B cell (primary cell): Measurements from ENCODE around the gene DCP1A. TPM values are rescaled to one million over a fixed set of nuclear protein-coding genes. Genes with fewer than 3 reads are reported as not detected.

Experiments used
- ATAC-seq: fragments of 200-7000 bp; cut with Tn5 transposase; one replicate; pipeline ENCODE4 v1.10.0; 2021; ENCODE audit warnings: low read depth, mild to moderate bottlenecking, moderate number of reproducible peaks, moderate library complexity
- CTCF ChIA-PET: fragments of 350-600 bp; sonication (Branson Sonifier 250); formaldehyde crosslinking; loops from one replicate; lab custom pipeline; 2021; ENCODE audit warnings: antibody characterized with exemption, inconsistent platforms; lab: Charles Lee
- POLR2A ChIA-PET: fragments of 350-600 bp; sonication (Branson Sonifier 250); formaldehyde crosslinking; loops from one replicate; lab custom pipeline; 2021; ENCODE audit warnings: antibody characterized with exemption; lab: Charles Lee
- DNase-seq: peaks from one replicate; pipeline ENCODE4 v3.0.0; 2013
- H2AFZ ChIP-seq: 2 replicates; pipeline ENCODE4 v1.6.1; 2012; ENCODE audit warnings: mild to moderate bottlenecking, low read depth, low read length; ENCODE audit not compliant: insufficient read depth, poor library complexity, severe bottlenecking
- H3K27ac ChIP-seq, 2 donors: 1 replicate in 1 of 2; 2 replicates in 1 of 2; pipeline ENCODE4 v1.5.1; 2012 to 2013; ENCODE audit warnings: low read length in 2 of 2, mild to moderate bottlenecking in 2 of 2, moderate library complexity in 1 of 2
- H3K27me3 ChIP-seq, 4 experiments: fragments of 200-600 bp in 1 of 4; sonication (generic) in 1 of 4; replicated peaks in 1 of 4; 1 replicate in 2 of 4; 2 replicates in 2 of 4; pipeline versions ENCODE4 v1.6.1 to v1.7.0; 2013 to 2016; ENCODE audit warnings: low read length in 3 of 4, mild to moderate bottlenecking in 2 of 4, mixed read lengths in 1 of 4, moderate library complexity in 1 of 4; ENCODE audit not compliant: insufficient read depth in 4 of 4, control insufficient read depth in 3 of 4; ENCODE audit errors: control extremely low read depth in 1 of 4
- H3K36me3 ChIP-seq, 2 experiments: replicated peaks in 1 of 2; 1 replicate in 1 of 2; 2 replicates in 1 of 2; pipeline versions ENCODE4 v1.6.1 to v1.7.1; 2013; ENCODE audit warnings: low read length in 1 of 2; ENCODE audit not compliant: insufficient read depth in 2 of 2, control insufficient read depth in 1 of 2; ENCODE audit errors: control extremely low read depth in 1 of 2, extremely low read depth in 1 of 2
- H3K4me1 ChIP-seq, 2 donors: fragments of 200-600 bp in 1 of 2; sonication (generic) in 1 of 2; 1 replicate in 1 of 2; 2 replicates in 1 of 2; pipeline versions ENCODE4 v1.5.1 to v1.6.1; 2013 to 2017; ENCODE audit warnings: low read length in 2 of 2; ENCODE audit not compliant: control insufficient read depth in 2 of 2, insufficient read depth in 2 of 2
- H3K4me2 ChIP-seq: replicated peaks from 2 replicates; pipeline ENCODE3; 2012; ENCODE audit warnings: mild to moderate bottlenecking, low read depth, low read length; ENCODE audit not compliant: poor library complexity, severe bottlenecking
- H3K4me3 ChIP-seq, 5 experiments: fragments of 200-600 bp in 1 of 5; sonication (generic) in 1 of 5; 1 replicate in 3 of 5; 2 replicates in 2 of 5; pipeline versions ENCODE4 v1.5.1 to v1.7.0; 2011 to 2016; ENCODE audit warnings: low read length in 4 of 5, mild to moderate bottlenecking in 4 of 5, low read depth in 2 of 5, control low read depth in 1 of 5, moderate library complexity in 1 of 5; ENCODE audit not compliant: insufficient read depth in 1 of 5; ENCODE audit errors: control extremely low read depth in 1 of 5, extremely low read depth in 1 of 5
- H3K79me2 ChIP-seq: fragments of 200-600 bp; sonication (generic); one replicate; pipeline ENCODE4 v1.6.0; 2016; ENCODE audit warnings: low read length; ENCODE audit not compliant: control insufficient read depth, insufficient read depth
- H3K9ac ChIP-seq: fragments of 200-600 bp; sonication (generic); 2 replicates; pipeline ENCODE4 v1.6.1; 2017; ENCODE audit warnings: mild to moderate bottlenecking, low read length, moderate library complexity
- H3K9me3 ChIP-seq, 3 donors: one replicate each; pipeline versions ENCODE4 v1.6.1 to v1.7.1; 2013; ENCODE audit warnings: low read length in 2 of 3; ENCODE audit not compliant: control insufficient read depth in 2 of 3, insufficient read depth in 1 of 3; ENCODE audit errors: control extremely low read depth in 1 of 3
- H4K20me1 ChIP-seq: 2 replicates; pipeline ENCODE4 v1.6.0; 2012; ENCODE audit warnings: mild to moderate bottlenecking, low read length; ENCODE audit not compliant: insufficient read depth, control insufficient read depth, poor library complexity, severe bottlenecking
- H3K27ac Mint-ChIP-seq: one replicate; pipeline ENCODE4 v1.8.0; 2021; ENCODE audit warnings: mixed read lengths
- H3K27me3 Mint-ChIP-seq: one replicate; pipeline ENCODE4 v1.8.0; 2021; ENCODE audit warnings: mixed read lengths
- H3K4me1 Mint-ChIP-seq: one replicate; pipeline ENCODE4 v1.8.0; 2021; ENCODE audit warnings: mixed read lengths
- H3K4me3 Mint-ChIP-seq: one replicate; pipeline ENCODE4 v1.8.0; 2021; ENCODE audit warnings: mixed read lengths
- H3K9me3 Mint-ChIP-seq: one replicate; pipeline ENCODE4 v1.8.0; 2022; ENCODE audit warnings: mixed read lengths; ENCODE audit not compliant: insufficient read depth
- EZH2 ChIP-seq: IDR thresholded peaks from 2 replicates; pipeline ENCODE4 v1.6.1; 2012; ENCODE audit warnings: borderline replicate concordance, low read depth, mild to moderate bottlenecking, moderate library complexity, low read length; ENCODE audit not compliant: insufficient read depth, poor library complexity, severe bottlenecking
- WGBS: methylation state at CpG from one replicate; pipeline ENCODE4 v1.1.5; 2013; ENCODE audit warnings: missing lambda C conversion rate; ENCODE audit not compliant: insufficient coverage; 5-methylcytosine and 5-hydroxymethylcytosine counted together
- intact Hi-C: fragments of 100-400 bp; cut with micrococcal nuclease; formaldehyde crosslinking; loops from one replicate; pipeline ENCODE4 v1.10.0; 2022
- polyA plus RNA-seq: library from polyadenylated mRNA; depleted of rRNA; stranded (reverse); fragments of >200 nt; gene quantifications from 2 replicates; pipeline ENCODE4 v1.2.3, GENCODE V29; 2012
- total RNA-seq, 2 donors: library from RNA; stranded (reverse); fragments of 120-200 nt in 1 of 2; gene quantifications; 1 replicate in 1 of 2; 2 replicates in 1 of 2; pipeline versions ENCODE4 v1.2.3 to v1.2.4, GENCODE V29; 2013 to 2022
- TF ChIP-seq, protein P1 (sequence below): fragments of 200-600 bp; IDR thresholded peaks from one replicate; pipeline ENCODE4 v1.8.0; 2022; ENCODE audit warnings: antibody characterized with exemption, mild to moderate bottlenecking

The DCP1A gene
- total and polyA plus RNA-seq, 2 donors (not counting 1 experiment from before 2014, with no cell fraction given): 16.6 to 44.6 TPM

DNA sequence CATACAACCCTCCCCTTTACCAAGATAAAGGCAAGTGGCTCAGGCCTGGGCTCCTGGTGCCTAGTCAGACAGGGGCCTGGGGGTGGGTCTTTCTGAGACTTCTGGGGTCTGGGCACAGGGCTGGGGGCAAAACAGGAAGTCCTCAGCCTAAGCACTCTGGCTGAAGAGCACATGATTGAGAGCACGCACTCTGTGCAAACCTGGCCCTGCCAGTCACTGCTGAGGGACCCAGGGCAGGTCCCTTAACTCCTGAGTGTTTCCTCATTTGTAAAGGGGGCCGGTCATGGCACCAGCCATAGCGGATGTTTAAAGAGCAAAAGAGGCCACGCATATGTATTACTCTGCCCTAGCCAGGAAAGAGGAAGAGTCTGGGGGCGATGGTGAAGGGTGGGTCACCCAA, 107.5 kb downstream of the DCP1A start:
- peaks cover 0 to 64% of the 10 kb centered on the region in 2 experiments for H3K36me3 ChIP-seq
- H4K20me1 ChIP-seq: peaks cover 51% of the 10 kb centered on the region
- H3K9ac ChIP-seq: no peak overlapping the region
- no peak overlapping the region for H3K27ac Mint-ChIP-seq
- peaks cover 0 to 5% (median 0%) of the 10 kb centered on the region in 3 donors for H3K9me3 ChIP-seq
- peaks cover 5% of the 10 kb centered on the region for H3K4me1 Mint-ChIP-seq
- no peaks in the 10 kb centered on the region for H3K4me1 ChIP-seq
- 94% methylated on average over 3 of the region's 5 CpGs for WGBS
- H3K27me3 Mint-ChIP-seq: no peaks in the 10 kb centered on the region
- intact Hi-C loops: no loop called here
- DNase-seq (no peak), ATAC-seq (no peak)
- no peaks in the 10 kb centered on the region for H3K9me3 Mint-ChIP-seq
- no peak for TF ChIP-seq EZH2
- TF ChIP-seq, protein P1, sequence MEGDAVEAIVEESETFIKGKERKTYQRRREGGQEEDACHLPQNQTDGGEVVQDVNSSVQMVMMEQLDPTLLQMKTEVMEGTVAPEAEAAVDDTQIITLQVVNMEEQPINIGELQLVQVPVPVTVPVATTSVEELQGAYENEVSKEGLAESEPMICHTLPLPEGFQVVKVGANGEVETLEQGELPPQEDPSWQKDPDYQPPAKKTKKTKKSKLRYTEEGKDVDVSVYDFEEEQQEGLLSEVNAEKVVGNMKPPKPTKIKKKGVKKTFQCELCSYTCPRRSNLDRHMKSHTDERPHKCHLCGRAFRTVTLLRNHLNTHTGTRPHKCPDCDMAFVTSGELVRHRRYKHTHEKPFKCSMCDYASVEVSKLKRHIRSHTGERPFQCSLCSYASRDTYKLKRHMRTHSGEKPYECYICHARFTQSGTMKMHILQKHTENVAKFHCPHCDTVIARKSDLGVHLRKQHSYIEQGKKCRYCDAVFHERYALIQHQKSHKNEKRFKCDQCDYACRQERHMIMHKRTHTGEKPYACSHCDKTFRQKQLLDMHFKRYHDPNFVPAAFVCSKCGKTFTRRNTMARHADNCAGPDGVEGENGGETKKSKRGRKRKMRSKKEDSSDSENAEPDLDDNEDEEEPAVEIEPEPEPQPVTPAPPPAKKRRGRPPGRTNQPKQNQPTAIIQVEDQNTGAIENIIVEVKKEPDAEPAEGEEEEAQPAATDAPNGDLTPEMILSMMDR: no peak
- H3K27me3 ChIP-seq: no peaks in the 10 kb centered on the region
- H3K27ac ChIP-seq: no peak overlapping the region
- ChIA-PET POLR2A (no interaction called here), CTCF (no interaction called here)
- H3K4me3 Mint-ChIP-seq: no peak overlapping the region
- no peak overlapping the region for H3K4me2 ChIP-seq
- no peak overlapping the region for H3K4me3 ChIP-seq
- H2AFZ ChIP-seq: no peak overlapping the region
- peaks cover 41% of the 10 kb centered on the region for H3K79me2 ChIP-seq

DNA sequence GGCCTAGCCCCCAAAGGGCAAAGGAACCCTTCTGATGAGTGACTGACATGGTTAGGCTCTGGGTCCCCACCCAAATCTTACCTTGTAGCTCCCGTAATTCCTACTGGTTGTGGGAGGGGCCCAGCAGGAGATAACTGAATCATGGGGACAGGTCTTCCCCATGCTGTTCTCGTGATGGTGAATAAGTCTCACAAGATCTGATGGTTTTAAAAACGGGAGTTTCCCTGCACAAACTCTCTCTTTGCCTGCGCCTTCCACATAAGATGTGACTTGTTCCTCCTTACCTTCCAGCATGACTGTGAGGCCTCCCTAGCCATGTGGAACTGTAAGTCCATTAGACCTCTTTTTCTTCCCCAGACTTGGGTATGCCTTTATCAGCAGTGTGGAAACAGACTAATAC, 108.5 kb downstream of the DCP1A start:
- no peak overlapping the region for H2AFZ ChIP-seq
- H3K27ac ChIP-seq: no peak overlapping the region
- no peak overlapping the region for H3K4me3 ChIP-seq
- H3K27me3 ChIP-seq: no peaks in the 10 kb centered on the region
- H3K4me1 ChIP-seq: no peaks in the 10 kb centered on the region
- DNase-seq: no peak
- TF ChIP-seq EZH2: no peak
- TF ChIP-seq, protein P1: no peak
- no peak for ATAC-seq
- H3K9me3 Mint-ChIP-seq: no peaks in the 10 kb centered on the region
- H3K27me3 Mint-ChIP-seq: no peaks in the 10 kb centered on the region
- no peak overlapping the region for H3K4me3 Mint-ChIP-seq
- peaks cover 4% of the 10 kb centered on the region for H3K4me1 Mint-ChIP-seq
- H3K36me3 ChIP-seq: peaks cover 0 to 72% of the 10 kb centered on the region in 2 experiments
- POLR2A ChIA-PET: no interaction called here
- no peak overlapping the region for H3K9ac ChIP-seq
- H4K20me1 ChIP-seq: peaks cover 41% of the 10 kb centered on the region
- WGBS: 98% methylated on average over 4 of the region's 4 CpGs
- H3K4me2 ChIP-seq: no peak overlapping the region
- H3K9me3 ChIP-seq: no peaks in the 10 kb centered on the region
- CTCF ChIA-PET: no interaction called here
- H3K79me2 ChIP-seq: peaks cover 32% of the 10 kb centered on the region
- H3K27ac Mint-ChIP-seq: no peak overlapping the region
- intact Hi-C loops: no loop called here
